ENCODE data around the gene FLYWCH2. TPM values are rescaled to one million over a fixed set of nuclear protein-coding genes. Genes with fewer than 3 reads are reported as not detected.
"Not testable (repeated sequence)": the region's sequence is repeated elsewhere in the genome, so short reads cannot be mapped to it uniquely, and the experiment has no call there.

FLYWCH2 gene
- total RNA-seq, 1 experiment from 2014 or later: 24.4 TPM

DNA sequence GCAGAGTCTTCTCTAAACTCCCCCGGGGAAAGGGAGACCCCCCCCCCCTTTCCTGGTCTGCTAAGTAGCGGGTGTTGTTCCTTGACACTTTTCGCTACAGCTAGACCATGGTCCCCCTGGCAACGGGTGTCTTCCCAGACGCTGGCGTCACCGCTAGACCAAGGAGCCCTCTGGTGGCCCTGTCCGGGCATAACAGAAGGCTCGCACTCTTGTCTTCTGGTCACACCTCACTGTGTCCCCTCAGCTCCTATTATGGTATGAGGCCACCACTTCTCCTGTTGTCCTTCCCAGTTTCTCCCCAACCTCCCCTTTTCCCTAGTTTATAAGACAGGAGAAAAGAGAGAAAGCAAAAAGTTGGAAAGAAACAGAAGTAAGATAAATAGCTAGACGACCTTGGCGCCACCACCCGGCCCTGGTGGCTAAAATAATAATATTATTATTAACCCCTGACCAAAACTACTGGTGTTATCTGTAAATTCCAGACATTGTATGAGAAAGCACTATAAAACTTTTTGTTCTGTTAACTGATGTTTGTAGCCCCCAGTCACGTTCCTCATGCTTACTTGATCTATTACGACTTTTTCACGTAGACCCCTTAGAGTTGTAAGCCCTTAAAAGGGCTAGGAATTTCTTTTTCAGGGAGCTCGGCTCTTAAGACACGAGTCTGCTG lies 24.2 kb downstream of the FLYWCH2 start:
- H3K27ac Mint-ChIP-seq (ENCODE audit: low read depth, unreplicated experiment): peak overlapping the region; percentile 91
- peaks cover 11% of the 10 kb centered on the region for H3K36me3 Mint-ChIP-seq (ENCODE audit: insufficient read depth, unreplicated experiment)
- TF ChIP-seq, protein P1, sequence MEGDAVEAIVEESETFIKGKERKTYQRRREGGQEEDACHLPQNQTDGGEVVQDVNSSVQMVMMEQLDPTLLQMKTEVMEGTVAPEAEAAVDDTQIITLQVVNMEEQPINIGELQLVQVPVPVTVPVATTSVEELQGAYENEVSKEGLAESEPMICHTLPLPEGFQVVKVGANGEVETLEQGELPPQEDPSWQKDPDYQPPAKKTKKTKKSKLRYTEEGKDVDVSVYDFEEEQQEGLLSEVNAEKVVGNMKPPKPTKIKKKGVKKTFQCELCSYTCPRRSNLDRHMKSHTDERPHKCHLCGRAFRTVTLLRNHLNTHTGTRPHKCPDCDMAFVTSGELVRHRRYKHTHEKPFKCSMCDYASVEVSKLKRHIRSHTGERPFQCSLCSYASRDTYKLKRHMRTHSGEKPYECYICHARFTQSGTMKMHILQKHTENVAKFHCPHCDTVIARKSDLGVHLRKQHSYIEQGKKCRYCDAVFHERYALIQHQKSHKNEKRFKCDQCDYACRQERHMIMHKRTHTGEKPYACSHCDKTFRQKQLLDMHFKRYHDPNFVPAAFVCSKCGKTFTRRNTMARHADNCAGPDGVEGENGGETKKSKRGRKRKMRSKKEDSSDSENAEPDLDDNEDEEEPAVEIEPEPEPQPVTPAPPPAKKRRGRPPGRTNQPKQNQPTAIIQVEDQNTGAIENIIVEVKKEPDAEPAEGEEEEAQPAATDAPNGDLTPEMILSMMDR (IDR thresholded peaks at IDR 0.05; ENCODE audit: unreplicated experiment): peak; percentile 45
- H3K4me1 Mint-ChIP-seq (ENCODE audit: insufficient read depth, unreplicated experiment): peaks cover 21% of the 10 kb centered on the region
- not testable (repeated sequence) for H3K27me3 Mint-ChIP-seq (ENCODE audit: insufficient read depth, unreplicated experiment); H3K9me3 Mint-ChIP-seq (ENCODE audit: unreplicated experiment); BruUV-seq (replicated peaks); H3K4me3 Mint-ChIP-seq (ENCODE audit: unreplicated experiment)
- DNase-seq (ENCODE audit: unreplicated experiment): peak; percentile 52
- ChIA-PET POLR2A (interaction anchor here (1.3 to 3.3 kb wide), 3 partner anchors 8 to 154 kb away, joined by 3 to 25 read pairs (median 9); partner anchors contain the start of gene SRRM2), CTCF (interaction anchor here (0.6 to 3.8 kb wide), 11 partner anchors 9 to 233 kb away, joined by 3 to 22 read pairs (median 4); no protein-coding TSS in a partner anchor)
- intact Hi-C loops (cut with micrococcal nuclease): loop anchor here (5.0 kb wide), 1 partner anchor 70 kb away; no protein-coding TSS in a partner anchor

DNA sequence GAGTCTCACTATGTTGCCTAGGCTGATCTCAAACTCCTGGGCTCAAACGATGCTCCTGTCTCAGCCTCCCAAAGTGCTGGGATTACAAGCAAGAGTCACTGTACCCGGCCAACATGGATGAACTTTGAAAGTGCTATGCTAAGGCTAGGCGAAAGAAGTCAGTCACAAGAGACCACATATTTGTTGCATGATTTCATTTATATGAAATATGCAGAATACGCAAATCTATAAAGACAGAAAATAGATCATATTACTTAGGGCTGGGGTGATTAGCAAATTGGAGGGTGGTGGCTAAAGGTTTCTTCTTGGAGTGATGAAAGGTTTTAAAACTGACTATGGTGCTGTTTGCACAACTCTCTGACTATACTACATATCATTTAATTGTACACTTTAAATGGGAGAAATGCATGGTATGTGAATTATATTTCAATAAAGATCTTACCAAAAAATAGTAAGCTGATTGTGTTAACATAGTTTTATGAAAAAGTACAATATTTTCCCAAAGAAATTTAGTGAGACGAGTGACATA lies 27.5 kb downstream of the FLYWCH2 start:
- POLR2A ChIA-PET: interaction anchor here (0.9 to 3.9 kb wide), 6 partner anchors 16 to 755 kb away, joined by 3 to 75 read pairs (median 5); partner anchors contain the start of genes FLYWCH2, HCFC1R1, TNFRSF12A and TRAF7
- peak overlapping the region; percentile 74 for H3K4me3 Mint-ChIP-seq (ENCODE audit: unreplicated experiment)
- CTCF ChIA-PET: interaction anchor here (0.5 to 3.8 kb wide), 8 partner anchors 10 to 1439 kb away, joined by 3 to 18 read pairs (median 3); no protein-coding TSS in a partner anchor

DNA sequence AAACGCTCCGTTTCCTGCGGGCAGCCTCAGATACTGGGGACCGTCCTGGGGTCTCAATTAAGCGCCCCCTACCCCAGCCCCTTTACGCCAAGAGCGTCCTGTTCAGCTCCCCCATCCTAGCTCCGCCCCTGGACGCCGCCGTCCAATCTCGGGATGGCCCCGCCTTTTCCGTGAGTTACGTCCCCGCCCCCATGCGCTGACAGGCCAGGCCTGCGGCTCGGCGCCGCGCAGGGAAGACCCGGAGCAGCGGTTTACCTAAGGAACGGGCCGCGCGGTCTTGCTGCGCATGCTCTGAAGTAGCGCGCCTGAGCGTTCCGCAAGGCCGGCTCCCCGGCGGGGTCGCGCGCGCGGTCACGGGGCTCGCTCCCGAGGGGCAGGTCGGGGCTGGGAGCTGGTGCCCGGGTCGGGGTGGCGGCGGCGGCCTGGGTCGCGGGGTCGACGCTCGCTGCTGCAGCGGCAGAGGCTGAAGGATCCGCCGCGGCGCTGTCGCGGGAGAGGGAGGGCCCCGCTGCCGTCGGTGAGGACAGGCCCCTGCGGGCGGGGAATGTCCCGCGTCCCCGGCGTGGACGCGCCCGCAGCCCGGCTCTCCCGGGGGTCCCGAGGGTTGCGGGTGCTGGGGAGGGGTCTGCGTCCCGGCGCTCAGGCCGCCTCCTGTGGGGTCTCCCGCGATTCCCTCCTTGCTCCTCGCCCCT lies 28.8 kb downstream of the FLYWCH2 start, which contains the start of gene FLYWCH1:
TSS of gene FLYWCH1 (plus strand) at position 294 of the 692 bp plus-strand sequence. CDS start 17,755 bp downstream, outside the sequence.
- H3K9me3 Mint-ChIP-seq (ENCODE audit: unreplicated experiment): no peaks in the 10 kb centered on the region
- ChIA-PET POLR2A (interaction anchor here (0.6 to 3.9 kb wide), 26 partner anchors 8 to 1157 kb away, joined by 3 to 75 read pairs (median 4); partner anchors contain the start of genes ELOB, FLYWCH2, HCFC1R1 and KCTD5), CTCF (interaction anchor here (0.6 to 3.8 kb wide), 7 partner anchors 8 to 140 kb away, joined by 3 to 18 read pairs (median 3); no protein-coding TSS in a partner anchor)
- peaks cover 30% of the 10 kb centered on the region for H3K36me3 Mint-ChIP-seq (ENCODE audit: insufficient read depth, unreplicated experiment)
- BruUV-seq (replicated peaks): no TSS peak
- no peaks in the 10 kb centered on the region for H3K27me3 Mint-ChIP-seq (ENCODE audit: insufficient read depth, unreplicated experiment)
- DNase-seq (ENCODE audit: unreplicated experiment): peak; percentile 97
- peaks cover 19% of the 10 kb centered on the region for H3K4me1 Mint-ChIP-seq (ENCODE audit: insufficient read depth, unreplicated experiment)
- peak within 1 kb of the TSS; percentile 74 for H3K4me3 Mint-ChIP-seq (ENCODE audit: unreplicated experiment)
- TF ChIP-seq, protein P1 (IDR thresholded peaks at IDR 0.05; ENCODE audit: unreplicated experiment): no peak
- intact Hi-C loops (cut with micrococcal nuclease): no loop called here
- H3K27ac Mint-ChIP-seq (ENCODE audit: low read depth, unreplicated experiment): peak within 1 kb of the TSS; percentile 81

More for the DNA sequence above, 27.5 kb downstream of the FLYWCH2 start:
- Mint-ChIP-seq H3K36me3 (ENCODE audit: insufficient read depth, unreplicated experiment) (peaks cover 18% of the 10 kb centered on the region), H3K9me3 (ENCODE audit: unreplicated experiment) (no peaks in the 10 kb centered on the region), H3K27ac (ENCODE audit: low read depth, unreplicated experiment) (no peak overlapping the region), H3K4me1 (ENCODE audit: insufficient read depth, unreplicated experiment) (peaks cover 26% of the 10 kb centered on the region), H3K27me3 (ENCODE audit: insufficient read depth, unreplicated experiment) (no peaks in the 10 kb centered on the region)
- intact Hi-C loops (cut with micrococcal nuclease): no loop called here
- DNase-seq (ENCODE audit: unreplicated experiment): no peak
- BruUV-seq (replicated peaks): no TSS peak
- TF ChIP-seq, protein P1 (IDR thresholded peaks at IDR 0.05; ENCODE audit: unreplicated experiment): no peak
